Neuron (in vitro differentiated cells): ENCODE measurements around the gene CCDC12.

Source experiments
- H2AFZ ChIP-seq: one replicate; pipeline ENCODE4 v1.6.1; 2013; ENCODE audit warnings: low read depth, mild to moderate bottlenecking, inconsistent platforms, low read length, moderate library complexity
- H3K27me3 ChIP-seq: one replicate; pipeline ENCODE4 v1.6.1; 2013; ENCODE audit warnings: low read length; ENCODE audit not compliant: insufficient read depth
- H3K36me3 ChIP-seq: one replicate; pipeline ENCODE4 v1.6.1; 2013; ENCODE audit warnings: low read length; ENCODE audit not compliant: insufficient read depth
- H3K4me1 ChIP-seq: one replicate; pipeline ENCODE4 v1.6.1; 2013; ENCODE audit warnings: low read length; ENCODE audit not compliant: insufficient read depth
- H3K4me3 ChIP-seq: 2 replicates; pipeline ENCODE4 v1.5.1; 2013; ENCODE audit warnings: mild to moderate bottlenecking, low read length, moderate library complexity
- H3K9me3 ChIP-seq: one replicate; pipeline ENCODE4 v1.6.1; 2013; ENCODE audit warnings: low read length

CCDC12 gene

DNA sequence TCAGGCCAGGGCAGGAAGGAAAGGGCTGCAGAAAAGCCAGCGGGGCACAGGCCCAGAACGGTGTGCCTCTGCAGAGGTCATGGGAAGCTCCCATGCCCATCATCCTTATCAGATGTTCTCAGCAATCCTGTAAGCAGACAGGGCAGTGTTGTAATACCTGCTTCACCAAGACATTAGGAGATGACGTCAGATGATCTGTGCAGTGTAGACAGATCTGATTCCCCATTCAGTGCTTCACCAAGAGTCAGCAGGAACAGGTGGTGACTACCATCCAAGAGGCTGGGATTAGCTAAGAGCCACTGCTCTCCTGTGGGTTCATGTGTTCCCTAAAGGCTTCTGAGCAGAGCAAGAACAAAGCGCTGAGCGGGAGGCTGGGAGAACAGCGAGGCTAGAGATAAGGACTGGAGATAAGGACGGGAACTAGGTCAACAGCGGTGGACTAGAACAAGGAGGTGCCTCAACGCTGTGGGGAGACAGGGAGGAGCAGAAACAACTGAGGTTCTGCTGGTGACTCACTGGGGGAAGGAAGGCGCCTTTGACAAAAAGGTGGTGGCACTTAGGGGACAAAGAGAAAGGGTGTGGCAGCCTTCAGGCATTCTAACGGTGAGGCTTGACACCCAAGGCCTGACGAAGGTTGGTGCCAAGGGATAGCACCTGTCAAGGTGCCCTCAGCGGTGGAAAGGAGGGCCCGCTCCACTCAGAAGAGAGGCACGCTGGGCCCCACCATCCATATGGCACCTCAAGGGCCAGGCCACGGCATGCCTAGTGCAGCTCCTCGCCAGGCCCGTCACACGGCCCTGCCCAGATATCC, 28.4 kb downstream of the CCDC12 start:
- H3K9me3 ChIP-seq = peaks cover 9% of the 10 kb centered on the region
- no peak overlapping the region for H2AFZ ChIP-seq
- no peak overlapping the region for H3K4me3 ChIP-seq
- H3K27me3 ChIP-seq = no peaks in the 10 kb centered on the region
- peaks cover 6% of the 10 kb centered on the region for H3K4me1 ChIP-seq
- H3K36me3 ChIP-seq = peaks cover 17% of the 10 kb centered on the region

DNA sequence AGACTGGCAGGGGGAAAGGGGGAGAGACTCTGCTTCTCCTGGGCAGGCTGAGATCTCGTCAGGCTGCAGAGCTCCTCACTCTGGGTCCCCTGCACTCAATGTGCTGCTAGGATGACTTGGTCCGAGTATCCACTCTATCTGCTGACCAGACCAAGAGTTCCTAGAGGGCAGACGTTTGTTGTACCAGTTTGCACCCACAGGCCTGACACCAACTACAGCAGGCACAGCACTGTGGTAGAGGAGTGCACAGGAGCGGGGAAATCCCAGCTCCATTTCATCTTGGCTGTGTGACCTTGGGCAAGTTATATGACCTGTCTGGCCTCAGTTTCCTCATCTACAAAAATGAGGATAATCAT, 29.0 kb downstream of the CCDC12 start:
- Histone ChIP-seq H3K36me3 (peaks cover 17% of the 10 kb centered on the region), H2AFZ (no peak overlapping the region), H3K27me3 (no peaks in the 10 kb centered on the region), H3K4me3 (no peak overlapping the region), H3K4me1 (no peaks in the 10 kb centered on the region), H3K9me3 (peaks cover 9% of the 10 kb centered on the region)

DNA sequence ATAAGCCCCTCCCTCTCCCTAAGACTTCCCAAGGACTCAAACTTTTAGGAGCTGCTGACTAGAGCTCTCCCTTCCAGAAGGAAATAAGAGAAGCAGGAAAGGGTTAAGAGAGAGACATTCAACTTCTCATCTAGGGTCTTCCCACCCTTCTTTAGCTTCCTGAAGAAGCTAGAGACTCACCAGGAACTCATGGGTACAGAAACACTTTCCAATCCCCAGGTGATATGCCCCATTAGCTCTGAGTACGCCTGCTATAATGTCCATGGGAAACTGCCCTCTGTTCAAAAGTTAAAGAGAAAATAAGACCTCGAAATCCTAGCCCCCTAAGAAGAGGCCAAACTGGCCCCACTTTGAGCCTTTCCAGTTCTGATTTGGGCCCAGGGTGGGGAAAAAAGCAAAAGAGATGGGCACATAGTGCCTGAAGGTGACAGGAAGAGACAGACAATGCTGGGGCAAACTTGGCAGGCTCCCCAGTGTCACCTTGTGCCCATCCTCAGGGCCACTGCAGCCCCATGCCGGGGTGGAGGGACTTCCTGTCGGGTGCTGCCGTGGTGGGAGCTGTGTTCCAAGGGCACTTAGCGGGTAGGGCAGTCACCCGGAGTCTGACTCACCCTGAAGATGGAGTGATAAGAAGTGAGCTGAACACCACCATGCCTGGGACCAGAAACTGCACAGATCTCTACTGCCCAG, 29.5 kb downstream of the CCDC12 start:
- no peak overlapping the region for H3K4me3 ChIP-seq

DNA sequence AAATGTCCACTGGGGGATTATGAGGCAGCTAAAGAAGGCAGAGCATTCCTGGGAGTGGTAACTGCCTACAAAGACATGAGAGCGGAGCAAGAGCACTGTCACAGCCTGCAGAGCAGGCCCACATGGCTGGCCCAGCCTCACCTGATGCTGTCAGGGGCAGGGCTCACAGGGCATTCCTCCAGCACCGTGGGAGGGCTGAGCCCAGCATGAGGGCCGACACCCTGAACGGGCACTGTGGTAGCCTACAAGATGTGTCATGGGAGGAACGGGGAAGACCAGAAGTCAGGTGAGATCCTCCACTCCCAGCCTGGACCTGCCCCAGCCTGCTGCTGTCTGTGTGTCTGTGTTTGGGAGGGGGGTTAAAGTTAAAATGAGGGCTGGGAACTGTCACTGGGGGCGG, 30.1 kb downstream of the CCDC12 start:
- Histone ChIP-seq H3K27me3 (no peaks in the 10 kb centered on the region), H2AFZ (no peak overlapping the region), H3K9me3 (peaks cover 9% of the 10 kb centered on the region), H3K4me3 (no peak overlapping the region), H3K4me1 (no peaks in the 10 kb centered on the region), H3K36me3 (peaks cover 25% of the 10 kb centered on the region)

More for the DNA sequence above, 29.5 kb downstream of the CCDC12 start:
- H3K27me3 ChIP-seq = no peaks in the 10 kb centered on the region
- peaks cover 19% of the 10 kb centered on the region for H3K36me3 ChIP-seq
- no peak overlapping the region for H2AFZ ChIP-seq
- no peaks in the 10 kb centered on the region for H3K4me1 ChIP-seq
- H3K9me3 ChIP-seq = peaks cover 9% of the 10 kb centered on the region

DNA sequence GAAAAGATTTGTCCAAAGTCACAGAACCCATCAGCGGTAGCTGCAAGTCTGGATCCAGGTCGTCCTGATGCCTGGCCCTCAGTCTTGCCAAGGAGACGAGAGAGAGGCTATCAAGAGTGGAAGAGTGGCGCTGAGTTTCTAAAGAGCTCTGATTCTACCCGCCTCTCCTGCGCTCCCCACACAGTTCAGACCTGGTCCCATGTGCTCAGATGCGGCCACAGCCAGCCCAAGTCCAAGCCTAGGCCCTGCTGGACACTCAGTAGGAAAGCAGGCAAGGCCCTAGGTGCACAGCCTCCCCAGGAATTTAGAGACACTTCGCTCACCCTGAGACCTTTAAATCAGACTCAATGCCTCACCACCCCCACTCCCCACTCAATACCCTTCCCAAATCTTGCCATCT, 32.4 kb downstream of the CCDC12 start:
- Histone ChIP-seq H3K36me3 (peaks cover 41% of the 10 kb centered on the region), H2AFZ (no peak overlapping the region), H3K4me3 (no peak overlapping the region), H3K27me3 (no peaks in the 10 kb centered on the region), H3K9me3 (peaks cover 9% of the 10 kb centered on the region), H3K4me1 (no peaks in the 10 kb centered on the region)

DNA sequence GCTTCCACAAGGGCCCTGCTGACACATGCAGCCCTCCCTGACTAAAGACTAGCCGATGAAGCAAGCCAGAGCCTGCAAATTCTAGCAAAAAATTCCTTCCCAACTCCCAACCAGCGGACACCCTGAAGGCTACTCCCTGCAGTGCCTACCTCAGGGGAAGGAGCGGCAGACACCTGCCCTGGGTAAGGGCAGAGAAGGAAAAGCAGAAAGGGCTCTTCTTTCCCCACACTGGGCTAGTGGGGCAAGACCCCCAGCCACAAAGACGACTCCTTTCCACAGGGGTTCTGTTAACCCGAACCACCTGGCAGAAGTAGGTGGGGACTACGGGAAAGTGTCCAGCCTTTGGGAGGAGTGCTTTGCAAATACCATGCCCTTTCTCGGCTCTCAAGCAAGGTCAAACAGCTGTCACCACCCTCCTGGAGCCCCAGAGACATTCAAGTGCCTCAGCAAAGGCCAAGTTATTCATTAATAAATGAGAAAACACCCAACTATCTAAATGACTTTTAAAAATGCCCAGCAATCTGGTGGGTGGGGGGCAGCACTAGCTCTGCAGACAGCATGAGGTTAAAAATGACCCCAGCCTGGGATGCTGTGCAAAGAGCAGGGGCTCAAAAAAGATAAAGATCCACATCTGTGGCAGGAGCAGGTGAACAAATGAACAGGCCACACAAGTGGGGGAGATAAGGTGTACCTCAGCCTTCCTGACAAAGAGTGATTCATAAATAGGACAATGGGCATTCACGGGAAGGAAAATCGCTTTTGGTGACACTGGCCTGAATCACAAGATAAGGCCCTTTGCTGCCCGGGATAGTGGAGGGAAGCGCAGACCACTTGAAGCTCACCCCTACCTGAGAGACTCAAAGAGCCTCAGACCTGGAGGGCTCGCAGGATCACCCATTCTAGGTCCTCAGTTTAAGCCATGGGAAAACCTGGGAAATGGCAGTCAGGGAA, 33.0 kb downstream of the CCDC12 start:
- peaks cover 9% of the 10 kb centered on the region for H3K9me3 ChIP-seq
- no peaks in the 10 kb centered on the region for H3K4me1 ChIP-seq
- H3K4me3 ChIP-seq = no peak overlapping the region
- no peak overlapping the region for H2AFZ ChIP-seq
- peaks cover 48% of the 10 kb centered on the region for H3K36me3 ChIP-seq
- H3K27me3 ChIP-seq = no peaks in the 10 kb centered on the region

DNA sequence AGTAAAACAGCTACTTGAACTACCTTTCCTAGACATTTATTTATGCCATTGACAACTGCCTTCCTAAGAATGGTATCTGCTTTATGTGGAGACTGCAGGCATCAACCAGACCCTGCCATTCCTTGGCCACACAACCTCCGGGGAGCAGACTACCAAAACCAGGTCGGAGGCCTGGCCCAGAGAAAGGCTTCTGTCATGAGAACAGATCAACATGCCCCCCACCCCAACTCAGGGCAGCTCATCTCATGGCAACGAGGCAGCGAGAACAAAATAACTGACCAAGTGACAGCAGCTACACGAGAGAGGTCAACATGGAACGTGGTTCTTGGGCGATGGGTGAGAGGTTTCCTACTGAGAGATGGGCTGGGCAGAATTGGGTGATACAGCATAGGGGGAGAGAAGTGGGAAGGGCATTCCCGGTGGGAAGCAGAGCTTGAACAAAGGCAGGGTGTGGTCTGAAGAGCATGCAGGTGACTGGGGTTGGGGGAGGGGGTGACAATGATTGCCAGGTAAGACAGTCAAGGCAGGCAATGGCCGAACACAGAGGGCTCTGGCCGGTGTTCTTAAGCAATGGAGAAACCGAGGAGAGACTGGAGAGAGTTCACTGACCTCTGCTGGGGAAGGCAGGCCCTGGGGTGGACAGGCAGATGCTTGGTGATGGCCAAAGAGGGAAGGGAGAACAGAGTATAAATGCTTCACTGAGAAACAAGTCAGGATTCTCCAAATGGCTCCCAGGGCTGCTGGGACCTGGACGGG, 33.9 kb downstream of the CCDC12 start:
- peaks cover 47% of the 10 kb centered on the region for H3K36me3 ChIP-seq
- no peaks in the 10 kb centered on the region for H3K4me1 ChIP-seq
- no peaks in the 10 kb centered on the region for H3K27me3 ChIP-seq

DNA sequence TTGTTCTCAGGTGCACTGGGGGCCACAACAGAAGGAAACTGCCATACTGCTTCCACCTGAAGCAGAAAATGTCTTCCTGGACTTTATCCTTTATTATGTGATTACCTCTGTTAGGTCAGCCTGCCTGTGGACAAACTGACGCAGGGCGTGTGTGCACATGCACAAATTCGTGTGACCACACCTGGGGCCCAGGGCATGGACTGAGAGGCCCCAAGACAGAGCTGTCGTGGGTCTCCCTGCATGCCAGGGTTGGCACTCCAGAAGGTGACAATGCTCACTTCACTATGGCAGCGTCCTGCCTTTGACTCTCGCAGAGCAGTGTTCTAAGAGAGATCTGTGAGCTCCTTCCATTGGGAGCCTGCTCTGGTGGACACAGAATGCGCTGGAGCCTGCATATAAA, 34.5 kb downstream of the CCDC12 start:
- peaks cover 47% of the 10 kb centered on the region for H3K36me3 ChIP-seq
- no peaks in the 10 kb centered on the region for H3K27me3 ChIP-seq
- H2AFZ ChIP-seq = no peak overlapping the region
- peaks cover 6% of the 10 kb centered on the region for H3K9me3 ChIP-seq
- H3K4me1 ChIP-seq = no peaks in the 10 kb centered on the region
- H3K4me3 ChIP-seq = no peak overlapping the region

More for the DNA sequence above, 33.9 kb downstream of the CCDC12 start:
- no peak overlapping the region for H2AFZ ChIP-seq
- H3K9me3 ChIP-seq = peaks cover 9% of the 10 kb centered on the region
- no peak overlapping the region for H3K4me3 ChIP-seq

DNA sequence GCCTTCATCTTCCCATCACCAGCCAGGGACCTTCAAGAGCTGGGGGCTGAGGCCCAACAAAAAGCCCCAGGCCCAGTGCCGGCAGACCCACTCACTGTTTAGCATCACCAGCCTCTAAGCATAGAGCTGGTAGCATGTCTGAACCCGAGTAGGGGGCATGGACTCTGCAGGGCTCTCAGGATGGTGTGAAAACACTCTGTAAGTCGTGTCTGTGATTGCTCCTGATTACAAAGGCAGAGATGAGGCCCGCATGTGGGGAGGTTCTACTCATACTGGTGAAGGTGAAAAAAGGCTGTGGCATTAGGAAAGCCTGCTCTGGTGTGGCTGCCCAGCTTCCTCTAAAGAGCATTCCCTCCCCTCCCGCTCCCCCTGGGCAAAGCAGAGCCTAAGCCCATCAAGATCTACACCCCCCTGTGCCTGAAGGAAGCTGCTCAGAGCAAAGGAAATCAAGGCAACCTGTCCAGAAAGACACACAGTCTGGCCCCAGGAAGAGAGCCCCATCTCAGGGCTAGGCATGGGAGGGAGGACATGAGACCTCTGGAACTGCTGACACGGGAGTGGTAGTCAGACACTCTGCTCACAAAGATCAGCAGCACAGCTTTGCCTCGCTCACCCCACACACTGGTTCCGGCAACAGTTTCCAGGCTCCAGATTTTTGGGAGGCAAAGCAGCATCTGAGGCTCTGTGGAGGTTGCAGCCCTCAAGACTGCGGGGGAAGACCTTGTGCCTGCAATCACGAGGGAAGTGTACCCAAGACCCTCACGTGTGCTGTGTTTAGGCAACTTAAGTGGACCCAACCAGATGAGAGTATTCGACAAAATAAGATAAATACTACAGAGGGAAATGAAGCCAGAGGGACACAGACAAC, 36.7 kb downstream of the CCDC12 start:
- no peaks in the 10 kb centered on the region for H3K27me3 ChIP-seq
- no peak overlapping the region for H3K4me3 ChIP-seq
- H3K4me1 ChIP-seq = peaks cover 12% of the 10 kb centered on the region
- peaks cover 56% of the 10 kb centered on the region for H3K36me3 ChIP-seq
- H3K9me3 ChIP-seq = no peaks in the 10 kb centered on the region
- no peak overlapping the region for H2AFZ ChIP-seq

DNA sequence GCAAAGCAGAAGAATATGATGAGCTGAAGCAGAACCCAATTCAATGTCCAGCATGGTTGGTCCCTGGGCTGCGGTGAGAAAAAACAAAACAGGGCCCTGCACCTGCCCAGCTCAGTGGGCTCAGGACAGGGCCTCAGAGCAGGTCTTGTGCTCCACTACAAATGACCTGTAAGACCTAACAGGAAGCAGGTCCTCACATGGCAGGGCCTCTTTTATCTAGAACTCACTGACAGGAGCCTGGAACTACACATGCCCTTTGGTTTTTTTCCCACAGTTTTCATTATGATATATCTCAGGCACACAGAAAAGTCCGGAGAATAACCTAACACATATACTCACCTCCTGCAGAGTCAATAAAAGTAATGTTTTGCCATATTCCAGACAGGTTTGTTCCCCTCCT, 38.4 kb downstream of the CCDC12 start:
- Histone ChIP-seq H3K4me3 (no peak overlapping the region), H2AFZ (no peak overlapping the region), H3K36me3 (peaks cover 60% of the 10 kb centered on the region), H3K27me3 (no peaks in the 10 kb centered on the region), H3K9me3 (no peaks in the 10 kb centered on the region), H3K4me1 (peaks cover 12% of the 10 kb centered on the region)

DNA sequence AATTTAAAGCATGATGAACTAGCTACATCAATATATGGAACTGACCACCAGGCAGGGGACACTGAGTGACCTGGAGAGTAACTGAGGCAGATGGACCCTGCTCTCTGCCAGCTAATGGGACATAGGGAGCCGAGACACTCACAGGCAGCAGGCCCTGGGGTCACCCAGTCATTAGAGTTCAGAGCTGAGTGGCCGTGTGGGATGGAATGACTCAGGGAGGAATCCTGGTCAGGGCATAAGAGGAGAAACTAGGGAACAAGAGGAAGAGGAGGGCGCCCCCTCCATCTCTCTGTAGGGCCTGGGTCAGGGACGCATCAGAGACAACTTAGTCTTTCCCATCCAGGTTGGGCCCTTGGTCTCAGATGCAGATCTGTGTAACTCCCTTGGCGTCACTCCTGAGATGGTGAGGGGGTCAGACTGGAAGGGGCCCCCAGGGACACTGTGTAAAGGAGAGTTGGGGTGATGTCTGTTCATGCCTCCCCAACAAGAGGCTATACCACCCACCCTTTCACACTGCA, 39.8 kb downstream of the CCDC12 start:
- H3K9me3 ChIP-seq = no peaks in the 10 kb centered on the region
- H3K27me3 ChIP-seq = no peaks in the 10 kb centered on the region
- no peak overlapping the region for H2AFZ ChIP-seq
- peaks cover 12% of the 10 kb centered on the region for H3K4me1 ChIP-seq
- no peak overlapping the region for H3K4me3 ChIP-seq
- H3K36me3 ChIP-seq = peaks cover 56% of the 10 kb centered on the region
